GM18507 (cell line): Measurements from ENCODE around the gene UBAC2.

Experiments used
- DNase-seq: peaks from one replicate; pipeline ENCODE4 v3.0.0; 2011; ENCODE audit warnings: low read depth; ENCODE audit not compliant: insufficient read length; ENCODE audit errors: extremely low spot score
- FAIRE-seq: peaks from 2 replicates; lab custom pipeline; 2011; peaks lifted over from hg19 to GRCh38; lab: Jason Lieb, UNC

Gene UBAC2

DNA sequence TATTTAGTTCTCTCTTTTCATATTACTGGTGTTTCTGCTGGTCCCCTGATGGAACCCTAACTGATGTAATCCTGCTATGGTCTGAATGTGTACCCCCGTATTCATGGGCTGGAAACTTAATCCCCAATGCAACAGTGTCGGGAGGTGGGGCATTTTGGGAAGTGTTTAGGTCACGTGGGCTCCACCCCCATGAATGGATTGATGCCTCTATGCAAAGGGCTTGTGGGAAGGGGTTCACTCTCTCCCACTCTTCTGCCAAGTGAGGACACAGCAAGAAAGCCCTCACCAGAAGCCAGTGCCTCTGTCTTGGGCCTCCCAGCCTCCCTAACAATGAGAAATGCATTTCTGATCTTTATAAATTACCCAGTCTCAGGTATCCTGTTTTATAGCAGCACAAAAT lies 21.2 kb upstream of the UBAC2 start:
- no peak for FAIRE-seq

DNA sequence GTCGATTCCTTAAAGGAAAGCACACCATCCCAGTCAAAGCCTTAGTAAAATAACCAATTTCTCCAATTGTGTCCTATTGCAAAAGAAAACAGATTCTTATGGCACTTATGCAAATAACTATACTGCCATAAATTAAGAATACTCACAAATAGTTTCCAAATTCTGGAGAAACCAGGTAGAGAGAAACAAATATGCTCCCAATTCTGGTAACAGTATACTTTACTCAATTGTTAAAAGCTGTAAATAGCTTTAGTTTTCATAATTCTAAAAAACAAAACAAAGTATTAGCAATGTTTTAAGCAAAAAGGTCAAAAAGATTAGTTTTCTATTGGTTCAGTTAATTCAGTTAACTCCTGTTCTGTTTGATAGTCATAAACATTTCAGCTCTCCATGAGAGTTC lies 18.2 kb upstream of the UBAC2 start:
- DNase-seq (no peak), FAIRE-seq (no peak)

More for the DNA sequence above, 21.2 kb upstream of the UBAC2 start:
- no peak for DNase-seq

DNA sequence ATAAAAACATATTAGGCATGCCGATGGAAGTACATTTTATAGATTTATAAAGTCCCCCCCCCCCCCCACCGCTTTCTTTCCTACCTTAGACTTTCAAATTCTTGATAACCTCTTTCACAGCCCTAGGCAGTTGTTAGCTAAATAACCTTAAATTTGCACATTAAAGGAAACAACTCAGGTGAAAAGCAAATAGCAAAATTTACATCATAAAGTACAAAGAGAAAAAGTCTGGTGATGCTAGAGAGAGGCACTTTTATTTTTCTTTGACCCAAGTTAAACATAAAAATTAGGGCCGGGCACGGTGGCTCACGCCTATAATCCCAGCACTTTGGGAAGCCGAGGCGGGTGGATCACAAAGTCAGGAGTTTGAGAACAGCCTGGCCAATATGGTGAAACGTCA lies 15.0 kb upstream of the UBAC2 start:
- no peak for DNase-seq
- FAIRE-seq: no peak

DNA sequence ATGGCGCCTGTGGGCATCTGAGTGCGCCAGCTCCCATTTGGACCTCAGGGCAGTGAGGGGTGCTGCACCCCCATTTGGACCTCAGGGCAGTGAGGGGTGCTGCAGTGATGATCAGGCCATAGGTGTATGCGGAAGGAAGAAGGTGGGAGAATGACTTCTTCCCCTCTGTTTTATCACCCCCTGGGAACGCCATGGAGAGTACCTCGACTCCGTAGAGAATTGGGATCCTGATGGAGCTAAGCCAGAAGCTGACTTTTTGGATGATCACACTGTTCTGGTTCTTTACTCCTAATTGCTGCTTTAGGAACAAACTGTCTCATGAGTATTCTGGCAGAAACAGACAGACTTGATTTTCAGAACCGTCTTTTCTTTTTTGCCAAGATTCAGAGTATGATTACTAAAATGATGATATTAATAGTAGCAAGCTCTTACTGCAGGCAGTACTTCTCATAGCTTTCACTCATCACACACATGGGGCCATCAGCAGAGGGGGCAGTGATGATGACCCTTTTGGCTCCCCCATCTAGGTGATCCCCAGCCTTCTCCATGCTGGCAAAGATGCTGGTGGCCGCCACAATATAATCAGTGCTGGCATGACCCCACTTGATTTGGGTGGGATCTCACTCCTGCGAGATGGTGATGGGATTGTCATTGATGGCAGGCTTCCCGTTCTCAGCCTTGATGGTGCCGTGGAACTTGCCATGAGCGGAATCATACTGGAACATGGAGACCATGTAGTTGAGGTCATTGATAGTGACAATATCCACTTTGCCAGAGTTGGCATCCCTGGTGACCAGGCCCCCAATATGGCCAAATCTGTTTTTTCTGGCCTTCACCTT lies 10.3 kb upstream of the UBAC2 start:
- DNase-seq (no peak), FAIRE-seq (no peak)

- no peak for FAIRE-seq
- DNase-seq: no peak
Observed at GRCh38 chr13:99191336-99191899, 9.2 kb upstream of the UBAC2 start.

DNA sequence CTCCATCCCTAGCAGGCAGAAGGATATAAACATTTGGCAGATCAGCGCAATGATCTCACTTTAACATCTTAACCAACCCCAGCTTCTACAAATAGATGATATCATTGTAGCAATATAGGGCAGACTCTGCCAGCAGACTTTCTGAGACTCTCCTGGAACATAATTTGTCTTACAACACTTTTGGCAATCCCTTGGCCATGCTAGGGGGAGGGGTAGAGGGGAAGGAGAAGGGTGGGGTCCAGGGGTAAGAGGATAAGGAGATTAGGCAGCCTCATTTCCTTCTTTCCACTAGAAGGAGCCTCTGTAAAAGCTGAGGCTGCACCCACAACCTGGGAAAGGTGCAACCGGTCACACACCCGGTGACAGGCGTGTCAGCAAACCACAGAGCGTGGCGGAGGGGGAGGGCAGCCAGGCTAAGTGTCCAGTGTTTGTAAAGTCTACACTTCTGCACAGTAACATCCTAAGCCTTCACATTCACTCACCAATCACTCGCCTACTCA lies 8.7 kb upstream of the UBAC2 start:
- FAIRE-seq: no peak
- DNase-seq: no peak

GRCh38 chr13:99192480-99192879 lies 8.2 kb upstream of the UBAC2 start:
- DNase-seq: no peak
- FAIRE-seq: no peak

DNA sequence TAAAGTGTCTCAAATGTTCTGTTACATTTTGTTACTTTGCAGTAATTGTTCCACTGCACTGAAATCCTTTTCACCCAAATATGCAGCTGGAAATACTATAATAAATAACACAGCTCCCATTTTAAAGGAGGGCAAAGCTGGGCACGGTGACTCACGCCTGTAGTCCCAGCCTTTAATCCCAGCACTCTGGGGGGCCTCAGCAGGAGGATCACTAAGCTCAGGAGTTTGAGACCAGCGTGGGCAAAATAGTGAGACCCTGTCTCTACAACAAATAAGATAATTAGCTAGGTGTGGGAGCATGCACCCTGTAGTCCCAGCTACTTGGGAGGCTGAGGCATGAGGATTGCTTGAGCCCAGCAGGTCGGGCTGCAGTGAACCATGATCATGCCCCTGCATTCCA lies 7.5 kb upstream of the UBAC2 start:
- DNase-seq: no peak
- no peak for FAIRE-seq

GRCh38 chr13:99196466-99197116 lies 4.1 kb upstream of the UBAC2 start:
- DNase-seq: no peak
- no peak for FAIRE-seq

DNA sequence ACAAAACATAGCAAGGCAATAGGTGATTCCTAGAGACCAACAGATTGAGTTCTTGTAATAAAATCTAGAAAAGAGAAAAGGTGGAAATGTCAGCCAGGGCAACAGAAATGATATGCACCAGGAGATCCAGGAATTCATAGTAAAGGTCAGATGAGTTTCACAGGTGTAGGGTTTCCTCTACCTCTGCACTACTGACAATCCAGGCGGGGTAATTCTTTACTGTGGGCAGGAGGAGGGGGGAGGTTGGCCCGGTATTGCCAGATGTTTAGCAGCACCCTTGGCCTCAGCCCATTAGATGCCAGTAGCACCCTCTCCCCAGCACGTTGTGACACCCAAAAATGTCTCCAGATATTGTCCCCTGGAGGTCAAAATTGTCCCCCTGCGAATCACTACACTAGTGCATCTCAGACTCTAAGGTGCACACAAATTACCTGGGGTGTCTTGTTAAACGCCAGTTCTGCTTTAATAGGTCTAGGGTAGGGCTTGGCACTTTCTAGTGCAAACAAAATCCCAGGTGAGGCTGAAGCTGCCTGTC lies 3.5 kb upstream of the UBAC2 start:
- FAIRE-seq (no peak), DNase-seq (no peak)

GRCh38 chr13:99199541-99200431 lies 868 bp upstream of the UBAC2 start:
- FAIRE-seq (peak; percentile 24), DNase-seq (no peak)

DNA sequence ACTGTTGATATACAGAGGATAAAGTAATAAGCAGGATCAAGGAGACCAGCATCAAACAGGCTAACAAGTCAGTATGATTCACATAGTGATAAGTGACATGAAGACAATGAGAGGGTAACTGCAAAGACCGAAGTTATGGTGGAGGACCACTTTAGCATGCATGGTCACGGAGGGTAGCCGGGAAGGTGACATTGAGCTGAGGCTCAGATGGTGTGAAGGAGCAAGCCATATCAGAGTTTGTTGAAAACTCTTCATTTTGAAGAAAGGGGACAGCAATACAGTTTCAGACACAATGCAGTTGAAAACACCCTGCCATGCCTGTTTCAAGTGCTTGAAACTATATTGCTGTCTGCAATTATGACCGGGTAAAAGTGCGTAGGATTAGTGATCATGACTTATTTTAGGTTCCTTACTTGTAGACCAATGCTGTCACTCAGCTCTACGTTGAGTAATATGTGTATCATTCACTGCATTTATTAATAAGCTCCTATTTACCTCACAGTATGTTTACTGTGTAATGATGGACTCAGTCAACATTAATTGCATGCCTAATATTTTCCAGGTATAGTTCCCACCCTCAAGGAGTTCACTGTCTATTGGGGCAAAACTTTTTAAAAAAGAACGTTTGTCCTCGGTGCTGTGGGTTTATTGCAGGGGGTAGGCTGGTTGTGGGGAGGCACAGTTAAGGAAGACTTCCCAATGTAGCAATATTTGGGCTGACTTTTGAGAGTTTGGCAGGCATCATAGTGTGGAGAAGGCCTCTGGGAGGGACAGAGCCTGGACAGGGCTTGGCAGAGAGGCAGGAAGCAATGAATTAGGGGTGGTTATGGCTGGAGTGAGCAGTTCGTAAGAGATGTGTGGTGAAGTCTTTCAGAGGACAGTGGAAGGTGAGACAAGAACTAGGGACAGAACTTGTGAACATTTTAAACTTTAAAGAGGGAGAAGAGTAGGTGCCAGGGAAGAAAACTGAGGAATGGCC lies 3.2 kb downstream of the UBAC2 start:
- no peak for DNase-seq
- peak; percentile 46 for FAIRE-seq

DNA sequence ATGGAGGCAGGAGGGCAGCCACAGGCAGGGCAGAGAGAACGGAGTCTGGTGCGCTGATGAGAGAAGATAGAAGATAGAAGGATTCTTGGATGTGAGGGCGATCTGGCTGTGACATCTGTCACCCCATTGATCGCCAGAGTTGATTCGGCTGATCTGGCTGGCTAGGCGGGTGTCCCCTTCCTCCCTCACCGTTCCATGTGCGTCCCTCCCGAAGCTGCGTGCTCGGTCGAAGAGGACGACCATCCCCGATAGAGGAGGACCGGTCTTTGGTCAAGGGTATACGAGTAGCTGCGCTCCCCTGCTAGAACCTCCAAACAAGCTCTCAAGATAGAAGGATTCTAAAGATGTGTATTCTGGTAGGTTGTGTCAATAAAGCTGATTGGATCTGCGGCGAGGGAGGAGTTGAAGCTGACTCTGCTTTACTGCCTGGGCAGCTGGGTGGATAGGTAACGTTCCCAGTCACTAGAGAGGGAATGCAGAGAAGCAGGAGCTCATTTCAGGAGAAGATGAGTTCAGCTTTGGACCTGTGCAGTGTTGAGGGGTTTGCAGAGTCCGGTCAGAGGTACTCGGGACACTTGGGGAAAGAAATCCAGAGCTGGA lies 5.1 kb downstream of the UBAC2 start:
- DNase-seq: no peak
- no peak for FAIRE-seq

- DNase-seq (no peak), FAIRE-seq (no peak)
Observed at GRCh38 chr13:99206226-99206625, 5.6 kb downstream of the UBAC2 start.

GRCh38 chr13:99206873-99207272 lies 6.2 kb downstream of the UBAC2 start:
- DNase-seq (no peak), FAIRE-seq (no peak)

GRCh38 chr13:99207511-99207910 lies 6.9 kb downstream of the UBAC2 start:
- FAIRE-seq (no peak), DNase-seq (no peak)

GRCh38 chr13:99208185-99208584 lies 7.5 kb downstream of the UBAC2 start:
- FAIRE-seq (no peak), DNase-seq (no peak)
